H9 (cell line): Measurements from ENCODE around the gene SPHKAP. TPM values are rescaled to one million over a fixed set of nuclear protein-coding genes. Genes with fewer than 3 reads are reported as not detected.

Experiments
- DNase-seq: peaks from one replicate; pipeline ENCODE4 v3.0.0-alpha.2; 2017
- H2AFZ ChIP-seq: one replicate; pipeline ENCODE4 v1.6.1; 2013; ENCODE audit warnings: mild to moderate bottlenecking, low read length, control low read depth, moderate library complexity
- H2AK5ac ChIP-seq: 2 replicates; pipeline ENCODE4 v1.6.1; 2013; ENCODE audit warnings: low read length, control low read depth, mixed read lengths; ENCODE audit not compliant: insufficient read length
- H2BK120ac ChIP-seq: one replicate; pipeline ENCODE4 v1.6.1; 2013; ENCODE audit warnings: low read depth, mild to moderate bottlenecking, low read length, control low read depth, inconsistent platforms; ENCODE audit not compliant: poor library complexity, severe bottlenecking
- H2BK12ac ChIP-seq: 2 replicates; pipeline ENCODE4 v1.6.1; 2013; ENCODE audit warnings: low read length, control low read depth, mixed read lengths, low read depth; ENCODE audit not compliant: insufficient read length
- H2BK15ac ChIP-seq: 2 replicates; pipeline ENCODE4 v1.6.1; 2013; ENCODE audit warnings: low read depth, low read length, control low read depth
- H2BK20ac ChIP-seq: one replicate; pipeline ENCODE4 v1.6.1; 2013; ENCODE audit warnings: low read depth, mild to moderate bottlenecking, low read length, control low read depth, inconsistent platforms; ENCODE audit not compliant: poor library complexity, severe bottlenecking
- H2BK5ac ChIP-seq: 2 replicates; pipeline ENCODE4 v1.6.1; 2013; ENCODE audit warnings: low read length, control low read depth, mixed read lengths; ENCODE audit not compliant: insufficient read length
- H3K14ac ChIP-seq: 2 replicates; pipeline ENCODE4 v1.6.1; 2013; ENCODE audit warnings: low read length, control low read depth; ENCODE audit not compliant: insufficient read depth
- H3K18ac ChIP-seq: 2 replicates; pipeline ENCODE4 v1.6.1; 2013; ENCODE audit warnings: low read depth, mild to moderate bottlenecking, mixed read lengths, low read length, control low read depth; ENCODE audit not compliant: insufficient read length
- H3K23ac ChIP-seq: 2 replicates; pipeline ENCODE4 v1.6.1; 2013; ENCODE audit warnings: low read length, control low read depth, mixed read lengths, low read depth; ENCODE audit not compliant: insufficient read length
- H3K23me2 ChIP-seq: 2 replicates; pipeline ENCODE4 v1.6.1; 2013; ENCODE audit warnings: low read depth, mild to moderate bottlenecking, mixed read lengths, low read length, control low read depth; ENCODE audit not compliant: insufficient read length, poor library complexity, severe bottlenecking
- H3K27ac ChIP-seq: 2 replicates; pipeline ENCODE4 v1.5.1; 2013; ENCODE audit warnings: low read length, control low read depth, mixed read lengths, low read depth; ENCODE audit not compliant: insufficient read length
- H3K27me3 ChIP-seq: 2 replicates; pipeline ENCODE4 v1.6.1; 2013; ENCODE audit warnings: low read length, control low read depth, inconsistent platforms; ENCODE audit not compliant: insufficient read depth
- H3K4ac ChIP-seq: 2 replicates; pipeline ENCODE4 v1.6.1; 2013; ENCODE audit warnings: low read depth, mild to moderate bottlenecking, control low read depth, inconsistent platforms, low read length, moderate library complexity
- H3K4me1 ChIP-seq: 2 replicates; pipeline ENCODE4 v1.6.1; 2013; ENCODE audit warnings: low read length, control low read depth, inconsistent platforms; ENCODE audit not compliant: insufficient read depth
- H3K4me2 ChIP-seq: 2 replicates; pipeline ENCODE4 v1.6.1; 2013; ENCODE audit warnings: low read length, control low read depth, mixed read lengths; ENCODE audit not compliant: insufficient read length, insufficient read depth
- H3K56ac ChIP-seq: 2 replicates; pipeline ENCODE4 v1.6.1; 2013; ENCODE audit warnings: low read depth, mild to moderate bottlenecking, mixed read lengths, low read length, control low read depth; ENCODE audit not compliant: insufficient read length
- H3K79me1 ChIP-seq: 2 replicates; pipeline ENCODE4 v1.6.1; 2013; ENCODE audit warnings: low read depth, mild to moderate bottlenecking, moderate library complexity, low read length, control low read depth, inconsistent platforms; ENCODE audit not compliant: insufficient read depth, poor library complexity, severe bottlenecking
- H3K79me2 ChIP-seq: 2 replicates; pipeline ENCODE4 v1.6.1; 2013; ENCODE audit warnings: low read length, control low read depth, inconsistent platforms; ENCODE audit not compliant: insufficient read depth
- H3K9ac ChIP-seq: 2 replicates; pipeline ENCODE4 v1.6.1; 2013; ENCODE audit warnings: low read length, control low read depth, mixed read lengths; ENCODE audit not compliant: insufficient read length; ENCODE audit errors: extremely low read depth
- H3K9me3 ChIP-seq: one replicate; pipeline ENCODE4 v1.6.1; 2013; ENCODE audit warnings: low read depth, low read length, inconsistent platforms; ENCODE audit not compliant: control insufficient read depth
- H3T11ph ChIP-seq: one replicate; pipeline ENCODE4 v1.6.1; 2013; ENCODE audit warnings: mild to moderate bottlenecking, low read length, control low read depth, inconsistent platforms
- H4K20me1 ChIP-seq: one replicate; pipeline ENCODE4 v1.6.1; 2013; ENCODE audit not compliant: control insufficient read depth, insufficient read length, insufficient read depth
- H4K5ac ChIP-seq: 2 replicates; pipeline ENCODE4 v1.6.1; 2013; ENCODE audit warnings: low read depth, mild to moderate bottlenecking, mixed read lengths, low read length, control low read depth; ENCODE audit not compliant: insufficient read length
- H4K8ac ChIP-seq: replicated peaks from 2 replicates; pipeline ENCODE4 v1.6.1; 2013; ENCODE audit warnings: low read length, control low read depth, mixed read lengths, low read depth; ENCODE audit not compliant: insufficient read length
- H4K91ac ChIP-seq: 2 replicates; pipeline ENCODE4 v1.6.1; 2013; ENCODE audit warnings: low read depth, mild to moderate bottlenecking, moderate library complexity, mixed read lengths, low read length, control low read depth; ENCODE audit not compliant: insufficient read length
- H3K27ac Mint-ChIP-seq, 3 experiments: 2 replicates in 2 of 3; 3 replicates in 1 of 3; pipeline ENCODE4 v1.8.0; 2020 to 2021; ENCODE audit warnings: mixed read lengths in 3 of 3, mild to moderate bottlenecking in 1 of 3, moderate library complexity in 1 of 3
- H3K27me3 Mint-ChIP-seq: 2 replicates; pipeline ENCODE4 v1.8.0; 2021; ENCODE audit warnings: low read depth, mild to moderate bottlenecking, moderate library complexity, mixed read lengths
- H3K36me3 Mint-ChIP-seq, 3 experiments: 2 replicates in 2 of 3; 3 replicates in 1 of 3; pipeline ENCODE4 v1.8.0; 2020 to 2021; ENCODE audit warnings: low read depth in 3 of 3, mixed read lengths in 3 of 3; ENCODE audit not compliant: insufficient read depth in 1 of 3
- H3K4me1 Mint-ChIP-seq, 2 experiments: 2 replicates each; pipeline ENCODE4 v1.8.0; 2020; ENCODE audit warnings: mixed read lengths in 2 of 2
- H3K4me3 Mint-ChIP-seq, 2 experiments: 2 replicates in 1 of 2; 3 replicates in 1 of 2; pipeline ENCODE4 v1.8.0; 2020 to 2021; ENCODE audit warnings: mild to moderate bottlenecking in 2 of 2, mixed read lengths in 2 of 2, moderate library complexity in 1 of 2
- H3K9me3 Mint-ChIP-seq, 2 experiments: 2 replicates in 1 of 2; 3 replicates in 1 of 2; pipeline ENCODE4 v1.8.0; 2020; ENCODE audit warnings: mild to moderate bottlenecking in 2 of 2, mixed read lengths in 2 of 2, moderate library complexity in 1 of 2
- WGBS: extraction: QIAGEN DNeasy Blood & Tissue Kit; methylation state at CpG from one replicate; pipeline ENCODE4 v1.1.7; 2013; ENCODE audit warnings: missing lambda C conversion rate, low lambda C conversion rate, mixed read lengths; ENCODE audit not compliant: insufficient read length; ENCODE audit errors: extremely low coverage; 5-methylcytosine and 5-hydroxymethylcytosine counted together
- total RNA-seq: library from RNA; stranded (reverse); gene quantifications from 2 replicates; pipeline ENCODE4 v1.2.1, GENCODE V29; 2021
- TF ChIP-seq, protein P1 (sequence below): fragments of 200-600 bp; sonication (generic); conservative IDR thresholded peaks from 3 replicates; pipeline ENCODE4 v1.8.0; 2021; ENCODE audit warnings: antibody characterized with exemption, mild to moderate bottlenecking

Gene SPHKAP
- total RNA-seq, 1 experiment from 2014 or later: not detected

DNA sequence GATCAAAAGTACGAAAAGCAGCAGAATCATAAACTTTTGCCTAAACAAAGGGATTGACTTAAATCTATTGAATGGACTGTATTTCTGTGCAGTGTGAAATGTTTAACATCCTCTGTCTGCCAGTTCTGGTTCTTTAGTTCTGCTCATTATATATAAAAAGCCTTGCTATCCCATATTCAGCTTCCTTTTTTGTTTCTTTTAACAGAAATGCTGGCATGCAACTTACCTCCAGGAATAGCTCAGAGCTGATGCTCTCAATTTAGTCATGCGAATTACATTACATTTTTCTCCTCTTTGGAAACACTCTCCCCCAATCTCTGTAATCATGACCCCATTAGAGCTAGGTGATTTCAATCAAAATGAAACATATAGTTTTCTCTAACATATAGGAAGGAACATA is 73.6 kb downstream of the SPHKAP start:
- Histone ChIP-seq H2BK5ac (no peak overlapping the region), H3K4me2 (no peak overlapping the region), H2AFZ (no peak overlapping the region), H2BK15ac (no peak overlapping the region), H3K9ac (no peak overlapping the region), H3K14ac (no peak overlapping the region), H3K27me3 (no peaks in the 10 kb centered on the region), H3K79me2 (no peaks in the 10 kb centered on the region), H4K8ac (no peak overlapping the region), H2BK12ac (no peak overlapping the region), H3K23me2 (no peaks in the 10 kb centered on the region), H4K91ac (no peak overlapping the region), H4K20me1 (no peaks in the 10 kb centered on the region), H3K9me3 (no peaks in the 10 kb centered on the region), H3K23ac (no peak overlapping the region), H3K27ac (no peak overlapping the region), H2BK120ac (no peak overlapping the region), H2BK20ac (no peak overlapping the region), H3K18ac (no peak overlapping the region), H3T11ph (no peak overlapping the region), H3K56ac (no peak overlapping the region), H3K79me1 (no peaks in the 10 kb centered on the region), H4K5ac (no peak overlapping the region), H2AK5ac (no peak overlapping the region), H3K4me1 (no peaks in the 10 kb centered on the region), H3K4ac (no peak overlapping the region)
- Mint-ChIP-seq H3K36me3 (no peaks in the 10 kb centered on the region), H3K4me3 (no peak overlapping the region), H3K4me1 (no peaks in the 10 kb centered on the region), H3K27ac (no peak overlapping the region), H3K27me3 (no peaks in the 10 kb centered on the region; the same call in 1 of the 2 replicates), H3K9me3 (no peaks in the 10 kb centered on the region; a peak in 1 of 5 replicates)
- WGBS: no CpG with 5 or more reads among the region's 2 CpGs
- TF ChIP-seq, protein P1, sequence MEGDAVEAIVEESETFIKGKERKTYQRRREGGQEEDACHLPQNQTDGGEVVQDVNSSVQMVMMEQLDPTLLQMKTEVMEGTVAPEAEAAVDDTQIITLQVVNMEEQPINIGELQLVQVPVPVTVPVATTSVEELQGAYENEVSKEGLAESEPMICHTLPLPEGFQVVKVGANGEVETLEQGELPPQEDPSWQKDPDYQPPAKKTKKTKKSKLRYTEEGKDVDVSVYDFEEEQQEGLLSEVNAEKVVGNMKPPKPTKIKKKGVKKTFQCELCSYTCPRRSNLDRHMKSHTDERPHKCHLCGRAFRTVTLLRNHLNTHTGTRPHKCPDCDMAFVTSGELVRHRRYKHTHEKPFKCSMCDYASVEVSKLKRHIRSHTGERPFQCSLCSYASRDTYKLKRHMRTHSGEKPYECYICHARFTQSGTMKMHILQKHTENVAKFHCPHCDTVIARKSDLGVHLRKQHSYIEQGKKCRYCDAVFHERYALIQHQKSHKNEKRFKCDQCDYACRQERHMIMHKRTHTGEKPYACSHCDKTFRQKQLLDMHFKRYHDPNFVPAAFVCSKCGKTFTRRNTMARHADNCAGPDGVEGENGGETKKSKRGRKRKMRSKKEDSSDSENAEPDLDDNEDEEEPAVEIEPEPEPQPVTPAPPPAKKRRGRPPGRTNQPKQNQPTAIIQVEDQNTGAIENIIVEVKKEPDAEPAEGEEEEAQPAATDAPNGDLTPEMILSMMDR: no peak
- DNase-seq: no peak
